Measurements from ENCODE around the gene ADGB.

GRCh38 chr6:146651482-146651863 lies 52.7 kb downstream of the ADGB start:
- TF ChIP-seq POLR2A (IDR thresholded peaks at IDR 0.05), result no peak
- no peak for TF ChIP-seq CTCF (IDR thresholded peaks at IDR 0.05)

Measured in right lobe of liver (tissue), 4 donors.